OCI-M2 (cell line): ENCODE measurements around the gene VEPH1.

Source experiments
- DNase-seq: peaks from one replicate; lab custom pipeline; 2025; ENCODE audit not compliant: unreplicated experiment; lab: John Stamatoyannopoulos, UW

The VEPH1 gene

GRCh38 chr3:157312376-157312745, 190.9 kb downstream of the VEPH1 start:
- DNase-seq = no peak

- DNase-seq = no peak
Observed at GRCh38 chr3:157311633-157312375, 191.4 kb downstream of the VEPH1 start.

GRCh38 chr3:157310329-157311052, 192.7 kb downstream of the VEPH1 start:
- DNase-seq = no peak

DNA sequence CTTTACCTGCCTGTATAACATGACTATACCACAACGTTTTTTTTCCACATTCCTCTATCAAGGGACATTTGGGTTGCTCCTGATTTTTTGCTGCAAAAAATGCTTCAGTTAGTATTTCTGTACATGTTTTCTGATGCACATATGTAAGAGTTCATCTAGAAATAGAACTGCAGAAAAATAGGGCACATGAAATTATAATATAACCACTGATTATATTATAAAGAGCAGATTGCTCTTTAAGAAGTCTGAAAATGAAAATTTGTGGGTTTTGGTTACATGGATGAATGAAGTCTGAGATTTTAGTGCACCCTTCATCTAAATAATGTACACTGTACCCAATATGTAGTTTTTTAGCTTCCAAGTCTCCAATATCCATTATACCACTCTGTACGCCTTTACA, 196.7 kb downstream of the VEPH1 start:
- DNase-seq = no peak

DNA sequence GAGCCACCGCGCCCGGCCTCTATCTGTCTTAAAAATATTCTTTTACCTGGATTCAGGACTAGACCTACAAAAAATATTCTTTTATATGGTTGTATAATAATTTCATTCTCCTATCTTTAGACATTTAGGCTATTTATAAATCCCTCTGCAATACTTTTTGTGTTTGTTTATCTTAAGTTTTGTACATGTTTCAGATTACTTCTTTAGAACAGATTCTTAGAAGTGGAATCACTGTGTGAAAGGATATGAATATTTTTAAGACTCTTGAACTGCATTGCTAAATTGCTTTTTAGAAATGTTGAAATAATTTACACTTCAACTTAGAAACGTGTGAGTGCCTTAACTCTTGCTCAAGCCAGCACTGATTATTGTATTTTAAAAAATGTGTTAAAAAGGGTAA, 197.8 kb downstream of the VEPH1 start:
- no peak for DNase-seq

DNA sequence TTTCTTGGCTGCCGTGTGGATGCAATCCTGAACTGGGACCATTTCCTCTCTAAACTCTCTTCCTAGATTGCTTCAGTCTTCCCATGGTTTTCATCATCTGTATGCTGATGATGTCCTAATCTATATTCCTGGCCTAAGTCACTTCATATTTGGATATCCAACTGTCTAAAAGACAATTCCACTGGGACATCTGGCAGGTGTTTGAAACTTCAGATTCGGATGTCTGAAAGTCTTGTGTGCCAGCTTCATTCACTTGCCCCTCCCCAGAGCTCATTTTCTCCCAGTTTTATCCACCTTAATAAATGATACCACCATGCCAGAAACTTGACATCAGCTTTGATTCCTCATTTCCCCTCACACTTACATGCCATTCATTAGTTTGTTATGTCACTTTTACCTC, 201.5 kb downstream of the VEPH1 start:
- no peak for DNase-seq

- DNase-seq = peak; percentile 12
Observed at GRCh38 chr3:157300981-157301663, 202.1 kb downstream of the VEPH1 start.

DNA sequence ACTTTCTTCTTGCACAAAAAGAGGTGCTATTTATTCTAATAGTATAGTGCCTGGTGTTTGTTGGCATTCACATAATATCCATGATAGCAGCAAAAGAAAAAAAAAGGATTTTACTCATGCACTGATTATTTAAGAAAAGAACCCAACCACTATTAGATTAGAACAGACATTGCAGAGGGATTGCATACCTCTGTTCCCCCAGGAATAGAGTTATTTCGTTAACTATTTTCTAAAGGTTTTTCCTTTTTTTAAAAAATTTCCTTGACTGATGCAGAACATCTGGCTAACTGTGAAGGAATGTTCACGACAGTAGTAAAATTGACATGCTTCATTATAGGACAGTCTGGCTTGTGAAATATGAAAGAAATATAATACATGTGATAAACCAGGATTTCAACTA, 203.1 kb downstream of the VEPH1 start:
- no peak for DNase-seq

DNA sequence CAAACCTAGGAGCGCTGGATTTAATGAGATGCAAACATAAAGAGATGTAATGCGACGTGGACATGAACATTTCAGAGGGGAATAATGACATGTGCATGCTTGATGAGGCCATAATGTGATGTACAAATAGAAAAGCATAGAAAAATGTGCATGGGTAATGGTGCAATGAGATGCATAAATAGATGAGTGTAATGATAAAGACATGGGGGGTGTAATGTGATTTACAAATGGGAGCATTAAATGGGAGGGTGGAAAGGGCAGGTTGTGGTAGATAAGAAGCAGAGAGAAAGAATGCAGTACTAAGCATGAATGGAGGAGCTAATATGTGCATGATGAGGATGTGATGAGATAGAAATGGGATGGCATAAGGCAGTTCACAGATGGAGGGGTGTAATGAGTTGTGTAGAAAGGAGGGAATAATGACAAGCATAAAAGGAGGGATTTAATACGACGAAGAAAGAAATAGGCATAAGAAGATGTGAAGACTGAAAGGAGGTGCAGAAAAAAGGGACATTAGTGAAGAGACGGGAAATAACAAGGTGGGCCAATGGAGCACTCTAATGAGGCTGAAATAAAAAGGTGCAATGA, 205.8 kb downstream of the VEPH1 start:
- no peak for DNase-seq

- no peak for DNase-seq
Observed at GRCh38 chr3:157294953-157295352, 208.3 kb downstream of the VEPH1 start.

DNA sequence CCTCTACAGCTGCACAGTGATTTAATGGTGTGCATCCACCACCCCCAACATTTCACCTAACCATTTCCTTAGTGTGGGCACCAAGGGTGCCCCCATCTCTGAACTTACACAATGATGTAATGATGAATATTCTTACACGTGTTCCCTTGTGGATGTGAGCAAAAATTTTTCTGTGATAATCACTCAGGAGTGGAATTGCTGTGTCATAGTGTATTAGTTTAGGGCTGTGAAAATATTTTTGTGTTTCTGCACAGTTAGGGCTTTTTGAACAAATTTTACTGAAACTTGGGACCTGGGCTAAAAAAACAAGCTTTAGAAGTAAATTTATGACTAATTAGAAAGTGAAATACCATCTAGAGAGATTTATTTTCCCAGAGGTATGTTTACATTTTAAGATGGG, 208.7 kb downstream of the VEPH1 start:
- DNase-seq = no peak

DNA sequence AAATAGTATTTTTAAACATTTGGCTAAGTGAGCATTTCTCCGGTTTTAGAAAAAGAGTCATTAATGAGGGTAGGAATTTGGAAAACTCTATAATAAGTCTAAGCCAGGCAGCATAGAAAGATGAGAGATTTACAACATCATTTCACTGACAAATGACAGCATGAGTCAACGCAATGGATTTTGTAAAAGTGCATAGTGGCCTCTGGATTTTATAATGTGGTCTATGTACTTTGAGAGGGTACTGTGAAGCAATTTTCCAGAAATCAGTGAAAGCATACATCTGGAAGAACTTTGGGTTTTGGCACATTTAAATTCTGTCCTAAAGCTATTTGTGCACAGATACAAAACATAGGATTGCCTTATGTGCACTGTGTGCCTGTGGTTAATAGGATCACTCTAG, 212.4 kb downstream of the VEPH1 start:
- DNase-seq = no peak

DNA sequence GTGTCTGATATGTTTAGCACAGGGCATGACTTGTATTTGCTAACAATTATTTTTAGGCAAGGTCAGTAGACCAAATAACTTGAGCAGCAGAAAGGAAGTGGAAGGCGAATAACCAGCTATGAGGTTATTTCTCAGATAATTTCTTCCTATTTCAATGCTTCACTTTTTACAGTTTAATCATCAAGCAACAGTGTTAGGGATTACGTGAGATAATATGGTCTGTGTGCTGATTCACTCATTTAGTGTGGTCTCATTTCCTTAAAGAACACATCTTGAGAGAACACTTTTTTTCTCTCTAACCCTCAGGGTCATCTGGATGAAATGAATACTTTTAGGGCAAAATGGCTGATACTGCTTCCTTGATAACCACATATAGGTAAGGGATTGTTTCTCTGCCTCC, 217.2 kb downstream of the VEPH1 start:
- DNase-seq = no peak

DNA sequence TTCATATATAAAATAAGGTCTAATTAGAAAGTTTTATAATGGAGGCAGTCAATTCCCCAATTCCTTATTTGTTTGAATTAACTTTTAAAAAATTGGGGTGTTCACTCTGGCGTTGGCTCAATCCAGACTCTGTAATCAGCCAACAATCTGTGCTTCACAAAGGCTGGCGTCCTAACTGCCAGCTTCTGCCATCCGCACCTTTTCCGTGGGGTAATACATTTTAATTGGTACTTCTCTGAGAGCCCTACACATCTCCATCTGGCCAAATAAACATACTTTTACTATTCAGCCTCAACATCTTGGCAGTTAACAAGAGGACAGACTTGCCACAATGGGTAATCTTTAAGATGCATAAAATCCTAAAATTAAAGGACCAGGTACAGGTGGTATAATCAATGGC, 218.1 kb downstream of the VEPH1 start:
- DNase-seq = no peak

GRCh38 chr3:157284688-157285087, 218.5 kb downstream of the VEPH1 start:
- no peak for DNase-seq

- DNase-seq = no peak
Observed at GRCh38 chr3:157282261-157283191, 220.7 kb downstream of the VEPH1 start.

- no peak for DNase-seq
Observed at GRCh38 chr3:157280786-157281185, 222.4 kb downstream of the VEPH1 start.

- DNase-seq = no peak
Observed at GRCh38 chr3:157280354-157280753, 222.9 kb downstream of the VEPH1 start.

DNA sequence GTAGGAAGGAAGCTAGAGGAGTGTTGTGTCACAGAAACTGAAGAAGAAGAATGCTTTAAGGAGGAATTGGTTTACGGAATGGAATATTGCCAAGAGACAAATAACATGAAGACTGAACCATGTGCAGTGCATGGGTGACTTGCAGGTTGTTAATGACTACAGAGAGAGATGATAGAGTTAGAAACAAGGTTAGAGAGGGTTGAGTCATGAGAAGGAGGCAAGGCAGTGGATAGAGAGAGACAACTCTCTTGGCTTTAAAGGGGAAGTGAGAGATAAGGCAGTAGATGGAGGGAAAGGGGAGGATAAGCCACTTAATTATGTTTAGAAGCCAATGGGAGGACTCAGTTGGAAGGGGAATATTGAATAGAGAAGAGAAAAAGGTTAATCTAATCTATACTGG, 224.0 kb downstream of the VEPH1 start:
- DNase-seq = no peak

- DNase-seq = no peak
Observed at GRCh38 chr3:157276801-157277200, 226.4 kb downstream of the VEPH1 start.

- DNase-seq = no peak
Observed at GRCh38 chr3:157275832-157276231, 227.4 kb downstream of the VEPH1 start.
